ENCODE results near the gene NRL.

The NRL gene

GRCh38 chr14:24144451-24144850 is 29.7 kb upstream of the NRL start:
- DNase-seq (ENCODE audit: low spot score) = no peak

- no peak for DNase-seq (ENCODE audit: low spot score)
Measured at GRCh38 chr14:24143511-24143910, 28.8 kb upstream of the NRL start.

- DNase-seq (ENCODE audit: low spot score) = peak; percentile 99
Measured at GRCh38 chr14:24141097-24141880, 26.5 kb upstream of the NRL start, which contains the start of gene EMC9. Gene EMC9 (minus strand): TSS chr14:24141591. CDS start chr14:24141304, 287 bp downstream.

GRCh38 chr14:24139272-24139934 is 24.7 kb upstream of the NRL start:
- DNase-seq (ENCODE audit: low spot score) = peak; percentile 33

GRCh38 chr14:24138396-24139271 is 23.9 kb upstream of the NRL start:
- DNase-seq (ENCODE audit: low spot score) = no peak

- DNase-seq (ENCODE audit: low spot score) = no peak
Measured at GRCh38 chr14:24137529-24138395, 23.0 kb upstream of the NRL start.

GRCh38 chr14:24136684-24137528 is 22.2 kb upstream of the NRL start:
- DNase-seq (ENCODE audit: low spot score) = no peak

- DNase-seq (ENCODE audit: low spot score) = peak; percentile 95
Measured at GRCh38 chr14:24135834-24136683, 21.3 kb upstream of the NRL start, which contains the start of gene PSME1. Gene PSME1 (plus strand): TSS chr14:24136194. CDS start chr14:24136263, 69 bp downstream.

GRCh38 chr14:24135584-24135833 is 20.8 kb upstream of the NRL start:
- DNase-seq (ENCODE audit: low spot score) = no peak

- DNase-seq (ENCODE audit: low spot score) = peak; percentile 45
Measured at GRCh38 chr14:24133735-24134134, 19.0 kb upstream of the NRL start.

- no peak for DNase-seq (ENCODE audit: low spot score)
Measured at GRCh38 chr14:24132976-24133375, 18.2 kb upstream of the NRL start.

- no peak for DNase-seq (ENCODE audit: low spot score)
Measured at GRCh38 chr14:24132061-24132685, 17.4 kb upstream of the NRL start.

- DNase-seq (ENCODE audit: low spot score) = no peak
Measured at GRCh38 chr14:24131549-24131966, 16.8 kb upstream of the NRL start.

- no peak for DNase-seq (ENCODE audit: low spot score)
Measured at GRCh38 chr14:24130717-24131548, 16.2 kb upstream of the NRL start.

- DNase-seq (ENCODE audit: low spot score) = no peak
Measured at GRCh38 chr14:24130380-24130716, 15.6 kb upstream of the NRL start, which contains the start of gene FITM1. Gene FITM1 (plus strand): TSS chr14:24130659. CDS start chr14:24131564, 905 bp downstream.

- no peak for DNase-seq (ENCODE audit: low spot score)
Measured at GRCh38 chr14:24129410-24129998, 14.8 kb upstream of the NRL start.

GRCh38 chr14:24127673-24128072 is 12.9 kb upstream of the NRL start:
- no peak for DNase-seq (ENCODE audit: low spot score)

- DNase-seq (ENCODE audit: low spot score) = no peak
Measured at GRCh38 chr14:24126939-24127338, 12.2 kb upstream of the NRL start.

Measured in hematopoietic multipotent progenitor cell treated with erythropoietin and hydrocortisone succinate and interleukin-3 and kit ligand, for 15 days (in vitro differentiated cells).